H54 (cell line): ENCODE data around the gene ZNF71.

Source experiments
- DNase-seq: peaks from one replicate; pipeline ENCODE4 v3.0.0; 2011; ENCODE audit warnings: low spot score, mixed read lengths; ENCODE audit not compliant: insufficient read length
- FAIRE-seq: peaks from 3 replicates; lab custom pipeline; 2011; peaks lifted over from hg19 to GRCh38; lab: Jason Lieb, UNC
- POLR2A ChIP-seq: IDR thresholded peaks from 2 replicates; pipeline ENCODE4 v1.6.1; 2011; ENCODE audit warnings: low read depth, mild to moderate bottlenecking, low read length

The ZNF71 gene

DNA sequence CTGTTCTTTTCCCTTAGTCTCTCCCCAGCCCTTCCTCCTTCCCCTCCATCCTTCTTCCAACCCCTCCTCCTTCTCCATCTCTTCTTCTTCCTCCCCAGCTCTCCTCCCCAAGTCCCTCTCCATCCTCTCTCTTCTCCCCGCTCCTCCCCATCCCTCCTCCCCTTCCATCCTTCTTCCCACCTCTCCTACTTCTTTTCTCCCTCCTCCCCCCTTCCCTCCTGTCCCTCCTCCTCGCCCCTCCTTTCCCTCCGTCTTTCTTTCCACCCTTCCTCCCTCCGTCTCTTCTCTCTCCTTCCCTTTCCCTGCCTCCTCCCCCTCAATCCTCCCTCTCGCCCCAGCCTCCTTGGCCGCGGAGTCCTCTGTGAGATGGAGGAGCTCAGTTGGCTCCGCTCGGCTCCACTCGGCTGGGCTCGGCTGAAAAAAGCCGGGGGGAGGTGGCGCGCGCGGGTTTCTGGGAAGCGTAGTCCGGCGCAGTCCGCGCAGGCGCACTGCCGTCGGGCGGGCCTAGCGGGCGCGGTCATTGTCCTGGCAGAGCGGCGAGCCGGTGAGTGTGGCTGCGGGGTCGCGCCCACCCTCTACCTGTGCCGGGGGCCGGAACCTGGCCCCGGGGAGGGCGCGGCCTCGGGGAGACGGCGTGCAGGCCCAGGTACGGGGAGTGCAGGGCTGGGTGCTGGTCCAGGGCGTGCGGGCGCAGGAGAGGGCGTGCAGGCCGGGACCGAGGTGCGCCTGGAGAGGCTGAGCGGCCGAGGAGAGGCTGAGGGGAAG is at the start of gene ZNF71:
Gene ZNF71 (plus strand): TSS at position 520 of the 765 bp plus-strand sequence. CDS start 6,257 bp downstream, outside the sequence.
- FAIRE-seq (no peak), DNase-seq (peak; percentile 99)
- TF ChIP-seq POLR2A = peak; percentile 78

DNA sequence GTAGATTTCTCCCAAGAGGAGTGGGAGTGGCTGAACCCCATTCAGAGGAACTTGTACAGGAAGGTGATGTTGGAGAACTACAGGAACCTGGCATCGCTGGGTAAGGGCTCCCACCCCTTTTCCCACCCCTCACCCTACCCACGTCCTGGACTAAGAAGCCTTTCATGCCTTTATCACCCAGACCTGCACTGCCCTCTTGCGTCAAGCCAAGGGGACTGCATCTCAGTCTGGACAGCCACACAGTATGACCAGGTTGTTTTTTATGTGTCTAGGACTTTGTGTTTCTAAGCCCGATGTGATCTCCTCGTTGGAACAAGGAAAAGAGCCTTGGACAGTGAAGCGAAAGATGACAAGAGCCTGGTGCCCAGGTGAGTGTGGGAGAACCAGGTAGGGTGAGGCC is 47.6 kb upstream of the ZNF71 start:
- no peak for FAIRE-seq
- no peak for TF ChIP-seq POLR2A
- no peak for DNase-seq

DNA sequence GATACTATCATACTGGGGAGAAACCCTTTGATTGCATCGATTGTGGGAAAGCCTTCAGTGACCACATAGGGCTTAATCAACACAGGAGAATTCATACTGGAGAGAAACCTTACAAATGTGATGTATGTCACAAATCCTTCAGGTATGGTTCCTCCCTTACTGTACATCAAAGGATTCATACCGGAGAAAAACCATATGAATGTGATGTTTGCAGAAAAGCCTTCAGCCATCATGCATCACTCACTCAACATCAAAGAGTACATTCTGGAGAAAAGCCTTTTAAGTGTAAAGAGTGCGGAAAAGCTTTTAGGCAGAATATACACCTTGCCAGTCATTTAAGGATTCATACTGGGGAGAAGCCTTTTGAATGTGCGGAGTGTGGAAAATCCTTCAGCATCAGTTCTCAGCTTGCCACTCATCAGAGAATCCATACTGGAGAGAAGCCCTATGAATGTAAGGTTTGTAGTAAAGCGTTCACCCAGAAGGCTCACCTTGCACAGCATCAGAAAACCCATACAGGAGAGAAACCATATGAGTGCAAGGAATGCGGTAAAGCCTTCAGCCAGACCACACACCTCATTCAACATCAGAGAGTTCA is 40.7 kb upstream of the ZNF71 start:
- FAIRE-seq = no peak
- DNase-seq = no peak
- no peak for TF ChIP-seq POLR2A

DNA sequence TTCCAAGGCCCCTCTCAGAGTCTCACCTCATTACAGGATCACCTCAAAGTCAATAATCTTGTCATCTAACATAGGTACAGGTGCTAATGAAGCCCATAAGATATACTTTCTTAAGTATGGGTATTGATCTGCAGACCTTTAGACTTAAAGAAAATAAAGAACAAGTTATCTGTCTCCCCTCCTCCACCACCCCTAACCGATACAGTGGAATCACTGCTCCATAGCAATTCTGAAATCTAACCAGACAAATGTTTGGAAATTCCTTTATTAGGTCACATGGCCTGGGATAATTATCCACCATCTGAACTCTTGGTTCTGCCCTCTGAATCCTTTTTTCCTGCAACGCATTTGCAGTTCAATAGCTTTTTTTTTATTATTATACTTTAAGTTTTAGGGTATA is 32.3 kb upstream of the ZNF71 start:
- no peak for TF ChIP-seq POLR2A

DNA sequence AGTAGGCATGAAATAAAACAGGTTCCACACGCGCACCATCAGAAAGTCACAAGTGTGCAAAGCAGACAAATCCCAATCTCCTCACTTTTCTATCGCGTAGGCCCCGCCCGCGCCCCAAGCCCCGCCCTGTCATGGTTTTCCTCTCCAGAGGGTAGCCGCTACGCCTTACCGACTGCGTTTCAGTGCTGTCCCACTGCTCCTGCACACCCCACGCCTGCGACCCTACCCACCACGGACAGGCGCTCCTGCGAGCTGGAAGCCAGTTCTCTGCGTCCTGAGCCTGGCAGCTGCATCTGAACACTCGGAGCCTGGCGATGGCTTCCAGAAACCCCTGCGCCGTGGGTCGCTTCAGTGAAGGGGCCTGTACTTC is 28.2 kb upstream of the ZNF71 start:
- no peak for TF ChIP-seq POLR2A
- FAIRE-seq (no peak), DNase-seq (no peak)

More for the DNA sequence above, 32.3 kb upstream of the ZNF71 start:
- DNase-seq (no peak), FAIRE-seq (no peak)

DNA sequence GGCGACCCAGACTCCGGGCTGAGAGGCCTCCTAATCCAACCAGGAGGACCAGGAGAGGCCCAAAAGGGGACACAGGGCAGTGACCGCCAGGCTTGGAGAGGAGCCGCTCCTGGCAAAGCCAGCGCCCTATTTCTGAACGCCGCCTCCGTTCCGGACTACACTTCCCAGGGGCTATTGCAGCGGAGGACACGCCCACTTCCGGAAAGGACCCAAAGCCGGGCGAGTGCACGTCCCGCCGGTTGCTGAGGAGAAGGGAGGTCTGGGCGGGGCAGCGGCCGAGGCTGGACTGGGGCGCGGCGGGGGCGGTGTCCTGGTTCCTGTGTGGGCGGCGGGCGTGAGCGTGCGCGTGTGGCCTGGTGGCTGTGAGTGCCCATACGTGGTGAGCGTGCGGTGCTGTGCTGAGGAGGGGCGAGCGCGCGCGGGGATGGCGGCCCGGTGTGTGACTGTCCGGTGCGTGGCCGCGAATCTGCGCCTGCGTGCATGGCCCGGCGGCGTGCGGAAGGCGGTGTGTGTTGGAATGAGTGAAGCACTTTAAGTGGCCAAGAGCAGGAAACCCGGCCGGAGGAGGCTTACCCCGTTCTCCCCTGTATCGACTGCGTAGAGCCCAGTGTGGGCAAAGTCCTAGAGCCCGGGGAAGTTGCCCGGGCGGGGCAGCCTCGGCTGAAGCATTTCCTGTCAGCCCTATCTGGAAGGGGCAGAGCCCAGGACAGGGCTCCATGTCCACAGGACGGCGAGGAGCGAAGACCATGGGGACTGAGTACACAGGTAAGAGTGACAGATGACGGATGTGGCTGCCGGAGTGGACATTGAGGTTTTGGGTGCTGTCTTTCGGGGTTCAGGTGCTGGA is 27.6 kb upstream of the ZNF71 start, which contains the start of gene ZNF470:
Gene ZNF470 (plus strand): TSS at position 195 of the 847 bp plus-strand sequence. CDS start 2,844 bp downstream, outside the sequence.
- FAIRE-seq (no peak), DNase-seq (peak; percentile 70)
- peak; percentile 27; the same call in 1 of the 2 replicates for TF ChIP-seq POLR2A

DNA sequence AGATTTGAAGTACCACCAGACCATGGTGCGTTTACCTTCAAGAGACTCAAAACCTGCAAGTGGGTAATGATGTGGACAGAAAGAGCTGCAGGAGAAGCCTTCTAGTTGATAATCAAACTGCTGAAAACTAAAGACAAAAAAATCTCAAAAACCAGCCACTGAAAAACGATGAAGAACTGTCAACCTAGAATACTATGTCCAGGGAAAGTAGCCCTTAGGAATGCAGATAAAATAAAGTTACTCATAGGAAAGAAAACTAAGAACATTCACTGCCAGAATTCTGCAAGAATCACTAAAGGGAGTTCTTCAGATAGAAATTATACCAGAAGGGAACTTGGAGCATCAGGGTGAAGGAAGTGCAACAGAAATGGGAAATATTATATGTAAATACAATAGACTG is 22.5 kb upstream of the ZNF71 start:
- no peak for FAIRE-seq
- no peak for DNase-seq
- TF ChIP-seq POLR2A = no peak

DNA sequence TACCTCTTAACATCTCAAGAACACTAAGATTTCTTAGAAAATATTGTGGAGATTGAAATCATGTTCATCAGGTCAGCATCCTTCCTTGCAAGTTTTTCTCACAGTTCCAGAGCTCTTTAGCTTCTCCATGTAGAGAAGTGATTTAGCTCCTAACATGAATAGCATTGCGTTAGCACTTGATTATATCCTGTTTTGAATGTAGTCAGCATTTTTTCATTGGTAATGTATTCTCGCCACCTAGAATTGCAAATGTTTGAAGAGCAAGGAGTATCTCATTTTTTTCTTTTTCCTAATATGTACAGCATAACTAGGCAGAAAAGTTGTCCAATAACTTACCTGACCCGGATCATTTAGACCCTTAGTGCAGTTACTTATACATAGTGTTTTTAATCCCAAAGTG is 21.2 kb upstream of the ZNF71 start:
- DNase-seq (no peak), FAIRE-seq (no peak)
- no peak for TF ChIP-seq POLR2A

DNA sequence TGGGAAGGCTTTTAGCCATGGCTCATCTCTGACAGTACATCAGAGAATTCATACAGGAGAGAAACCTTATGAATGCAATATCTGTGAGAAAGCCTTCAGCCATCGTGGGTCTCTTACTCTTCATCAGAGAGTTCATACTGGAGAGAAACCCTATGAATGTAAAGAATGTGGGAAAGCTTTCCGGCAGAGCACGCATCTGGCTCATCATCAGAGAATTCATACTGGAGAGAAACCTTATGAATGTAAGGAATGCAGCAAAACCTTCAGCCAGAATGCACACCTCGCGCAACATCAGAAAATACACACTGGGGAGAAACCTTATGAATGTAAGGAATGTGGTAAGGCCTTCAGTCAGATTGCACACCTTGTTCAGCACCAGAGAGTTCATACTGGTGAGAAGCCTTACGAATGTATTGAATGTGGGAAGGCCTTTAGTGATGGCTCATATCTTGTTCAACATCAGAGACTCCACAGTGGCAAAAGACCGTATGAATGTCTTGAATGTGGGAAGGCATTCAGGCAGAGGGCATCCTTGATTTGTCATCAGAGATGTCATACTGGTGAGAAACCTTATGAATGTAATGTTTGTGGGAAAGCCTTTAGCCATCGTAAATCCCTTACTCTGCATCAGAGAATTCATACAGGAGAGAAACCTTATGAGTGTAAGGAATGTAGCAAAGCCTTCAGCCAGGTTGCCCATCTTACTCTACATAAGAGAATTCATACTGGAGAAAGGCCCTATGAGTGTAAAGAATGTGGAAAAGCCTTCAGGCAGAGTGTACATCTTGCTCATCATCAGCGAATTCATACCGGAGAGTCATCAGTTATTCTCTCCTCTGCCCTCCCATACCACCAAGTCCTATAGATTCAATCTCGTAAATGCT is 17.1 kb upstream of the ZNF71 start:
- TF ChIP-seq POLR2A = no peak
- FAIRE-seq (no peak), DNase-seq (no peak)

DNA sequence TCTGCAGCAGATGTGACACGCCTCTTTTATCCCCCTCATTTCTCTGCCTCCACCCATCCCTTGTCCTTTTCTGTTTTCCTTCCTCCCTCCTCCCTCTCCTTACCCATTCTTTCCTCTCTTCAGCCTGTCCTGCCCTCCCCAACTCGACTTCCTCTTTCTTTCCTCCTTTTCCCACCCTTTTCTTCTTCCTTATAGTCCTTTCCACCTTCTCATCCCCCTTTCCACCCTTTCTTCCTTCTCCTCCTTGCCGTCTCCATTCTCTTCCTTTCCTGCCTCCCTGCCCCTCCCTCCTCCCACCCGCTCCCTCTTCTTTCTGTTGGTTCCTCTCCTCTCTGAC is 688 bp upstream of the ZNF71 start:
- no peak for TF ChIP-seq POLR2A
- DNase-seq (no peak), FAIRE-seq (no peak)

DNA sequence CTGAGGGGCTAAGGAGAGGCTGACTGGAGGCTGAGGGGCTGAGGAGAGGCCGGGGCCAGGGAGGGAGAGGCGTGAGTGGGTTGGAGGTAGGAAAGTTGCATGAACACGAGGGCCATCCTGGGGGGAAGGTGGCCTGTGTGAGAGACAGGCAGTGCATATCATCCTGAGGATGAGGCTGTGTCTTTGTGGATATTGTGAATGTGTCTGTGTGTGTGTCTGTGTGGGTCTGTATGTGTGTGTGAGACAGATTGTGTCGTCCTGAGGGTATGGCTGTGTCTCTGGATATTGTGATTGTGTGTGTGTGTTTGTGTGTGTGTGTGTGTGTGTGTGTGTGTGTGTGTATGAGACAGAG is 422 bp downstream of the ZNF71 start:
- TF ChIP-seq POLR2A = no peak
- DNase-seq (no peak), FAIRE-seq (no peak)

DNA sequence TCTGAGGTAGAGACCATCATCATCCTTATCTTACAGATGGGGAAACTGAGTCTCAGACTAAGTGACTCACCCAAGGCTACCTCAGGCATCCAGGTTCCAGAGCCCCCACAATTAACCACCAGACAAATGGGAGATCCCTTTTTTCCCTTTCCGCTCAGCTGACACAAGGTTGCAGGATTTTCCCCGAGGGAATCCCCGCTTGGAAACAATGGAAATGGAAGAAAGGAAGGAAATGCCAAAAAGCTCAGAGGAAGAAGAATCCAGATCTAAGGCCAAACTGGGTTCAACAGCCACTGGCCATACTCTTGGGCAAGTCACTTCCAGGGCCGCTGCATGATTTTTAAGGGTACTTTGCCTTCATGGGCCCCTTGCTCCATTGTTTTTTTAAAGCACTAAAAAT is 1.6 kb downstream of the ZNF71 start:
- DNase-seq (no peak), FAIRE-seq (no peak)
- TF ChIP-seq POLR2A = no peak

DNA sequence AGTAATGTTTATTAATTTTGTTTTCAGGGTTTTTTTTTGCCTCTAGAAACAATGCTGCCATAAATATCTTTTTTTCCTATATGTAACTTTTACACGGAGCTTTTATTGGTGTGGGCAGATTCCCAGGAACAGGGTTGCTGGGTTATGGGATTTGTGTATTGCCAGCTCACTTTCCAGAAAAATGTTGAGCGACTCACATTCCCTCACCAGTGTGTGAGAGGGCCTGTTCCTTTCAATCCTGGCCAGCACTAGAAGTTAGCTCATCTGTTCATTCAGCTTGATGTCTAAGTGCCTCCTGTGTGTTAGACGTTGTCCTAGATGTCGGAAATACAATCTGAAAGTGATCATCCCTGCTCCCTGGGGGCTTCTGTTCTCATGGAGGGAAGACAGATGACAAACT is 2.6 kb downstream of the ZNF71 start:
- FAIRE-seq (no peak), DNase-seq (no peak)
- no peak for TF ChIP-seq POLR2A
